ENCODE data around the gene LACTB. TPM values are rescaled to one million over a fixed set of nuclear protein-coding genes. Genes with fewer than 3 reads are reported as not detected.
A peak's percentile ranks its signal among the peaks of the same experiment; 100 is the strongest.

LACTB gene
- total RNA-seq, 4 donors from 2014 or later, result 15.6 to 20.8 (median 17.3) TPM

DNA sequence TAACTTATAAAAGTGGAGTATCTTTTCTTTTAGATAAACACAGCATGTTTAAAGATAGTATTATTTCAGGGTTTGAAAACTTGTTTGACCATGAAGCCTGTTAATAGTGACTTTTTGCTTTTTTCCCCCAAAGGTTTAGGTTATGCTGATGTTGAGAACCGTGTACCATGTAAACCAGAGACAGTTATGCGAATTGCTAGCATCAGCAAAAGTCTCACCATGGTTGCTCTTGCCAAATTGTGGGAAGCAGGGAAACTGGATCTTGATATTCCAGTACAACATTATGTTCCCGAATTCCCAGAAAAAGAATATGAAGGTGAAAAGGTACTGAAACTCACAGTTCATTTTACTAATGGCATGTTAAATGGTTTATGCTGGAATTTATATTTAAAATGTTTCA, 5.1 kb downstream of the LACTB start:
- Histone ChIP-seq H3K4me1 (peaks cover 0 to 10% (median 3%) of the 10 kb centered on the region in 3 donors), H3K27ac (no peak overlapping the region), H3K36me3 (peaks cover 0 to 65% of the 10 kb centered on the region in 2 donors), H3K27me3 (no peaks in the 10 kb centered on the region), H3K4me3 (no peak overlapping the region), H3K9me3 (no peaks in the 10 kb centered on the region)
- TF ChIP-seq POLR2AphosphoS5 (IDR thresholded peaks at IDR 0.05) (no peak), POLR2A (IDR thresholded peaks at IDR 0.05) (no peak), EP300 (IDR thresholded peaks at IDR 0.05) (no peak)
- TF ChIP-seq, protein P1, sequence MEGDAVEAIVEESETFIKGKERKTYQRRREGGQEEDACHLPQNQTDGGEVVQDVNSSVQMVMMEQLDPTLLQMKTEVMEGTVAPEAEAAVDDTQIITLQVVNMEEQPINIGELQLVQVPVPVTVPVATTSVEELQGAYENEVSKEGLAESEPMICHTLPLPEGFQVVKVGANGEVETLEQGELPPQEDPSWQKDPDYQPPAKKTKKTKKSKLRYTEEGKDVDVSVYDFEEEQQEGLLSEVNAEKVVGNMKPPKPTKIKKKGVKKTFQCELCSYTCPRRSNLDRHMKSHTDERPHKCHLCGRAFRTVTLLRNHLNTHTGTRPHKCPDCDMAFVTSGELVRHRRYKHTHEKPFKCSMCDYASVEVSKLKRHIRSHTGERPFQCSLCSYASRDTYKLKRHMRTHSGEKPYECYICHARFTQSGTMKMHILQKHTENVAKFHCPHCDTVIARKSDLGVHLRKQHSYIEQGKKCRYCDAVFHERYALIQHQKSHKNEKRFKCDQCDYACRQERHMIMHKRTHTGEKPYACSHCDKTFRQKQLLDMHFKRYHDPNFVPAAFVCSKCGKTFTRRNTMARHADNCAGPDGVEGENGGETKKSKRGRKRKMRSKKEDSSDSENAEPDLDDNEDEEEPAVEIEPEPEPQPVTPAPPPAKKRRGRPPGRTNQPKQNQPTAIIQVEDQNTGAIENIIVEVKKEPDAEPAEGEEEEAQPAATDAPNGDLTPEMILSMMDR (IDR thresholded peaks at IDR 0.05), result no peak
- ATAC-seq, result no peak
- 80 to 88% methylated on average over 3 of the region's 3 CpGs for WGBS, 2 donors (ENCODE audit: low coverage in 1 of 2)

DNA sequence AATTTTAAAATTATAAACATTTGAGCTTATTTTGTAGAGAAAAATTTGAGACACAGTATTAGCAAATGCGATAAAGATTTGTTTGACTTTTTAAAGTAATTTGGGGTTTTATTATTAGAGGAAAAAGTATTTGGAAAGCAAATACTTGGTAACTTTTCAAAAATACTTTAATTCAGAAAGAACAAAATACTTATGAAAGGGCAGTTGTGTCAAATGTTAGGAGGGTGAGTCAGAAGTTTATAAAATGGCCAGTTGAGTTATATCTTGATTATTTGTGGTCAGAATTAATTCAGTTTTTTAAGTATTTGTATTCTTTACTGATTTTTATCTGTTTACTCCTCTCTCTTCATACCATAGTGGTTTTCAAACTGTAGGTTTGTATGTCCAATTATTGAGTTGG, 12.1 kb downstream of the LACTB start:
- H3K9me3 ChIP-seq, result no peaks in the 10 kb centered on the region
- H3K36me3 ChIP-seq, result peaks cover 0 to 28% of the 10 kb centered on the region in 2 donors
- TF ChIP-seq POLR2AphosphoS5 (IDR thresholded peaks at IDR 0.05), result no peak
- no peak for TF ChIP-seq POLR2A (IDR thresholded peaks at IDR 0.05)
- no peak for TF ChIP-seq EP300 (IDR thresholded peaks at IDR 0.05)
- TF ChIP-seq, protein P1 (IDR thresholded peaks at IDR 0.05), result no peak
- H3K27me3 ChIP-seq, result no peaks in the 10 kb centered on the region
- no peak overlapping the region for H3K4me3 ChIP-seq
- peaks cover 4 to 22% (median 5%) of the 10 kb centered on the region in 3 donors for H3K4me1 ChIP-seq
- WGBS, 2 donors (ENCODE audit: low coverage in 1 of 2), result 21 to 33% methylated on average over 1 of the region's 1 CpG
- no peak for ATAC-seq
- H3K27ac ChIP-seq, result peak overlapping the region in 2 of 4 donors; percentile 46 to 61

DNA sequence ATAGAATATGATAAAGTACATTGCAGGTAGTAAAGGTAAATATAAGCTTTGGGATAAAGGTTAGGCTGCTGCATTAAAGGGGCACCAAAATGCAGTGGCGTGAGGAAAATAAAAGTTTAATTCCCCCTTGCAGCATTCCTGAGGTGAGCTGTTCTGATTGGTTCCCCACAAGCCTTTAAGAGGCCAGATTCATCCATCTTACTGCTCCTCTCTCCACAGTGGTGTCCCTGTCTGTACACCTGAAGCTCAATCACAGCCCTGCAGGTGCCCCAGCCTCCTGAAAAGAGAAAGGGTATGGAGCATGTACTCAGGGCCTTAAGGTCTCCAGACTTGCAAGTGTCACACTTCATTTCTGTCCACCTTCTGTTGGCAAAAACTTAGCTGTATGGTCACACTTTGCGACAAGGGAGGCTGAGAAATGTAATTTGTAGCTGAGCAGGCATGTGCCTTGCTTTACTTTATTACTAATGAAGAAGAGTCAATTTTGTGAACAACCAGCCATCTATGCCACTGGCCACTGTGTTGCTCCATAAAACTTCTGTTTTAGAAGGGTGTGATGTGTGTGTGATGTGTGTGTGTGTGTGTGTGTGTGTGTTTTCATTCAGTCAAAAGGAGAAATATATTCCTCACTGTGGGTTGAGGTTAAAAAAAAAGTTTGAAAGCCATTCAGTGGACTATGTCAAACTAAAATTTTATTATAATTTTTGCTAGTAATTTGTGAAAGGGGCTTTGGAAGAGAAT, 12.8 kb downstream of the LACTB start:
- Histone ChIP-seq H3K4me3 (no peak overlapping the region), H3K4me1 (peaks cover 4 to 22% (median 5%) of the 10 kb centered on the region in 3 donors), H3K27me3 (no peaks in the 10 kb centered on the region), H3K9me3 (no peaks in the 10 kb centered on the region), H3K36me3 (peaks cover 0 to 22% of the 10 kb centered on the region in 2 donors), H3K27ac (peak overlapping the region in 3 of 4 donors; percentile 18 to 61 (median 46))
- ATAC-seq, result no peak
- TF ChIP-seq POLR2A (IDR thresholded peaks at IDR 0.05), result no peak
- TF ChIP-seq EP300 (IDR thresholded peaks at IDR 0.05), result no peak
- TF ChIP-seq, protein P1 (IDR thresholded peaks at IDR 0.05), result no peak
- TF ChIP-seq POLR2AphosphoS5 (IDR thresholded peaks at IDR 0.05), result no peak
- WGBS, 2 donors (ENCODE audit: low coverage in 1 of 2), result 100% methylated on average over 2 of the region's 2 CpGs

DNA sequence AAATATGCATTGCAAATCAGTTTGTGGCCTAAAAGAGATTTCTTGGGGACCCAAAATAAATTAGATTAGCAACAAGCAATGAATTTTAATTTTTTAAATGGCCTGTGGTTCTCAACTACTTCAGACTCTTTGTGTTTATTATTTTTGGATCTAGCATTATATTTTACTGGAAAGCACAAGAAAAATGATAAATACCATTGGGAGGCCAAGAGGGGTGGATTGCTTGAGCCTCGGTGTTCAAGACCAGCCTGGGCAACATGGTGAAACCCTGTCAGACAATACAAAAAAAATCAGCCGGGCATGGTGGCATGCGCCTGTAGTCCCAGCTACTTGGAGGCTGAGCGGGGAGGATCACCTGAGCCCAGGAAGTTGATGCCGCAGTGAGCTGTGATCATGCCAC, 13.6 kb downstream of the LACTB start:
- Histone ChIP-seq H3K4me3 (no peak overlapping the region), H3K4me1 (peaks cover 4 to 22% (median 5%) of the 10 kb centered on the region in 3 donors), H3K36me3 (peaks cover 0 to 13% of the 10 kb centered on the region in 2 donors), H3K9me3 (no peaks in the 10 kb centered on the region), H3K27me3 (no peaks in the 10 kb centered on the region), H3K27ac (no peak overlapping the region)
- no peak for ATAC-seq
- 89 to 94% methylated on average over 2 to 5 of the region's 5 CpGs for WGBS, 2 donors (ENCODE audit: low coverage in 1 of 2)
- no peak for TF ChIP-seq EP300 (IDR thresholded peaks at IDR 0.05)
- TF ChIP-seq POLR2A (IDR thresholded peaks at IDR 0.05), result no peak
- TF ChIP-seq POLR2AphosphoS5 (IDR thresholded peaks at IDR 0.05), result no peak
- TF ChIP-seq, protein P1 (IDR thresholded peaks at IDR 0.05), result no peak

DNA sequence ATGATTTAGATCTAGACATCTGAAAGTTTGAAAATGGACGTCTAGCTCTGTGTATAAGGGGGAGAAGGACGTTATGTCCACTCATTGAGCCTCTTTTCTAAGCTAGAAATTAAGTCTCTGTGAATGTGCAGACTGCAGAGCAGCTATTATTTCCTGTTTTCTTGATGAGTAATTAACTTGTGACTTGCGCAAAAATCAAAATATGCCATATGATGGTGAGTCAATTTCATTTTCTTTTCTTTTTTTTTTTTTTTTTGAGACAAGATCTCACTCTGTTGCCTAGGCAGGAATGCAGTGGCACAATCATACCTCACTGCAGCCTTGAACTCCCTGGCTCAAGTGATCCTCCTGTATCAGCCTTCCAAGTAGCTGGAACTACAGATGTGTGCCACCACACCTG, 14.1 kb downstream of the LACTB start:
- WGBS, 2 donors (ENCODE audit: low coverage in 1 of 2), result 62 to 67% methylated on average over 3 of the region's 3 CpGs

More for the DNA sequence above, 14.1 kb downstream of the LACTB start:
- no peak overlapping the region for H3K4me3 ChIP-seq
- peaks cover 0 to 14% of the 10 kb centered on the region in 2 donors for H3K36me3 ChIP-seq
- H3K4me1 ChIP-seq, result peaks cover 4 to 22% (median 5%) of the 10 kb centered on the region in 3 donors
- no peaks in the 10 kb centered on the region for H3K27me3 ChIP-seq
- no peaks in the 10 kb centered on the region for H3K9me3 ChIP-seq
- peak; percentile 41 for ATAC-seq
- H3K27ac ChIP-seq, result no peak overlapping the region
- no peak for TF ChIP-seq EP300 (IDR thresholded peaks at IDR 0.05)
- no peak for TF ChIP-seq POLR2AphosphoS5 (IDR thresholded peaks at IDR 0.05)
- TF ChIP-seq, protein P1 (IDR thresholded peaks at IDR 0.05), result no peak
- no peak for TF ChIP-seq POLR2A (IDR thresholded peaks at IDR 0.05)

All from gastroesophageal sphincter (tissue), 4 donors.